RPMI8226 (cell line): Measurements from ENCODE around the gene UNC13B.
"Not testable (repeated sequence)": the region's sequence is repeated elsewhere in the genome, so short reads cannot be mapped to it uniquely, and the experiment has no call there.

ENCODE experiments used
- DNase-seq: peaks from one replicate; pipeline ENCODE4 v3.0.0-alpha.2; 2015

UNC13B gene

DNA sequence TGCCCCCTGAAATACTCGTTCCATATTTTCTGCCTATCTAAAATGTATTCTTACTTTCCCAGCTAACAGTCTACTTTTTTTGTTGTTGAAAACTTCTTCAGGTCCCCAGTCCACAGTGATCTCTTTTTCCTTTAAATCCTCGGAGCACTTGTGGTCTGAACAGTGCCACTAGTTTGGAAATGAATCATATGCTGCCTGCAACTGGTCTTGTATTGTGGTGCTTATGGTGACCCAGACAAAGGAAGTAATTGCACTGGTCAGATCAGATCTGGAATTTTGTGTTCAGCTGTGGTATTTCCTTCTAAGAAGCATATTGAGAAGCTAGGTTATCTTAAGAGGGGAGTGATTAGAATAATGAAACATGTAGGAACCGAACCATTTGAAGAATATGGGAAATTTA is 2.9 kb downstream of the UNC13B start:
- DNase-seq: no peak

DNA sequence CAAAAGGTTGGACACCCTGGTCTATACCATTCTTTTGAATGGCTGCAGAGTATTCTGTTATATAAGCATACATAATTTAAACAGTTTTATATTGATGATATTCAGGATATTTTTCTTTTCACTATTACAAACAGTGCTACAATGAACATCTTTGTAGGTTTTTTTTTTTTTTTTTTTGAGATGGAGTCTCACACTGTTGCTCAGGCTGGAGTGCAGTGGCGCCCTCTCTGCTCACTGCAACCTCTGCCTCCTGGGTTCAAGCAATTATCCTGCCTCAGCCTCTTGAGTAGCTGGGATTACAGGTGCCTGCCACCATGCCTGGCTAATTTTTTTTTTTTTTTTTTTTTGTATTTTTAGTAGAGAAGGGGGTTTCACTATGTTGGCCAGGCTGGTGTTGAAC is 5.6 kb downstream of the UNC13B start:
- DNase-seq: not testable (repeated sequence)

DNA sequence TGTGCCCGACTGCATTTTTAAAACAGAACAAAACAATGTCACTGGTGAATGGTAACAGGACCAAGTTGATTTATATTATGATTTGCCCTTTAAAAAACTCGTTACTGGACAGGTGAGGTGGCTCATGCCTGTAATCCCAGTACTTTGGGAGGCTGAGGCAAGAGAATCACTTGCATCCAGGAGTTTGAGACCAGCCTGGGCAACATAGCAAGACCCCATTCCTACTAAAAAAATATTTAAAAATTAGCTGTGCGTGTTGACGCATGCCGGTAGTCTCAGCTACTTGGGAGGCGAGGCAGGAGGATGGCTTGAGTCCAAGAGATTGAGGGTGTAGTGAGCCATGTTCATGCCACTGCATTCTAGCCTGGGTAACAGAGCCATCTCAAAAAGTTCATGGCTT is 7.2 kb downstream of the UNC13B start:
- no peak for DNase-seq

DNA sequence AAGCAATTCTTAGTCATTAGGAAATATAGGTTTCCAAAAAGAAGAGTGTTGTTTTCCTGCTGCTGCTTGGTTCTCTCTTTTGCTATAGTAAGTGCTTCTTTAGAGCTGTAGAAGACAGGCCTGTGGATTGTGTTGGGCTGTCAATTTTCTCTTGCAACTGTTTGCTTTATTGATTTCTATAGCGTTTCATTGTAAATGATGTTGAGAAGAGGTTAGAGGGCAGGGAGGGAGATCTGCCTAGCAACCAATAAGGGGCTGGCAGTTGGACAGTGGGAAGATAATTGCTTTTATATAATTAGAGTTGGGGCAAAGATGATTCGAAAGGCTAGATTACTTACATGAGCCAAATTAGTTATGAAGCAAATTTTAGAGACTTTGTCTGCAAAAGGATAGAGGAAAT is 11.1 kb downstream of the UNC13B start:
- no peak for DNase-seq

DNA sequence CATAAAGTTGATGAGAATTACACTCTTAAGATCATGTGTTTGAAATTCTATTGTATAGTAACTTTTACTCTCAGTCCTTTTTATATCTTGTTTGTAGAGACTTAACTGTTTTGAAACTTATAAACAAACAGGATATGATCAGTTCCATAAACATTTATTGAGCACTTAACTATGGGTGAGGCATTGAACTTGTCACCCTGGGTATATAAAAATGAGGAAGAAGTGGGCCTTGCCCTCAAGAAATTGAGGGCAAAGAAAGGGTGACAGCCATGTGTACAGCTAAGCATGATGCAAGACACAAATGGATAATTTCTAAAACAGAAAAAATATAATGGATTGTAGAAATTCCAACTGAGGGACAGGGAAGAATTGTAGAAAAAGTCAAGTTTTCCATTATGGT is 15.7 kb downstream of the UNC13B start:
- DNase-seq: no peak

DNA sequence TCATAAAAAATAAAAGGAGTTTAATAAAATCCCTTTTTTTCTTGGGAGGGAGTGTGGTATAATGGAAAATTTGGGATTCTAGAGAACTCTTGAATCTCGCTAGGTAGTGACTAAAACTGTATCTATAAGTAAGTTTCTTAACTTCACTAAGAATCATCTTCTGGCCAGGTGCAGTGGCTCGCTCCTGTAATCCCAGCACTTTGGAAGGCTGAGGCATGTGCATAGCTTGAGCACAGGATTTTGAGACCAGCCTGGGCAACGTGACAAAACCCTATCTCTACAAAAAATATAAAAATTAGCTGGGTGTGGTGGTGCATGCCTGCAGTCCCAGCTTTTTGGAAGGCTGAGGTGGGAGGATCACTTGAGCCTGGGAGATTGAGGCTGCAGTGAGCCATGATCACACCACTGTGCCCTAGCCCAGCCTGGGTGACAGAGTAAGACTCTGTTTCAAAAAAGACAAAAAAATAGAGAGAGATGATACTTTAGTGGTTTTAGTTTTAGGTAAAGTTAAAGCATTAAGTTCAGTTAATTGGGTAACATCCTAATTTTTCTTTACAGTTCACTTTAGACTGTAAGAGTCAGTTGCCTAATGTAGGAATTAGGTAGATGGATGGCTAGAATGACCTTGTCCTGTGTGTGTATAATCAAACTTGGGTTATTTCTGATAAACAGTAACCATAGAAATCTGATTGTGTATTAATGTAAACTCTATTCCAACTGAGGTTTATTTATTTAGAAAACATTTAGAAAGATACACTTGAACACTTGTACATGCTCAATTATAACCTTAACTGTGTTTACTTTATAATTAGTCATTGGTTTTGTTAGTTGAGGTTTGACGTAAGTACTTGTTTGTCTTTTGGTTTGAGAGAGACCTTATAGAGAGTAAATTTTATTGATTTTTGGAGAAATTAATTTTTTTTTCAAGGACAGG is 17.8 kb downstream of the UNC13B start:
- DNase-seq: no peak

DNA sequence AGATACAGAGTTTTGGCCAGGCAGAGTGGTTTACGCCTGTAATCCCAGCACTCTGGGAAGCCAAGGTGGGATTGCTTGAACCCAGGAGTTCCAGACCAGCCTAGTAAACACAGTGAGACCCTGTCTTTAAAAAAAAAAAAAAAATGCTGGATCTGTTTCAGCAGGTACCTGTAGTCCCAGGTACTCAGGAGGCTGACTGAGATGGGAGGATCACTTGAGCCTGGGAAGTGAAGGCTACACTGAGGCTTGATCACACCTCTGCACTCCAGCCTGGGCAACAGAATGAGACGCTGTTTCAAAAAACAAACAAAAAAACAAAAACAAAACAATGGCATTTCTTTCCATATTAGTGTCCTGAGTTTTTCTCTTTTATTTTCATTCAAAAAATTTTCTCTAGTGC is 19.0 kb downstream of the UNC13B start:
- DNase-seq: no peak

DNA sequence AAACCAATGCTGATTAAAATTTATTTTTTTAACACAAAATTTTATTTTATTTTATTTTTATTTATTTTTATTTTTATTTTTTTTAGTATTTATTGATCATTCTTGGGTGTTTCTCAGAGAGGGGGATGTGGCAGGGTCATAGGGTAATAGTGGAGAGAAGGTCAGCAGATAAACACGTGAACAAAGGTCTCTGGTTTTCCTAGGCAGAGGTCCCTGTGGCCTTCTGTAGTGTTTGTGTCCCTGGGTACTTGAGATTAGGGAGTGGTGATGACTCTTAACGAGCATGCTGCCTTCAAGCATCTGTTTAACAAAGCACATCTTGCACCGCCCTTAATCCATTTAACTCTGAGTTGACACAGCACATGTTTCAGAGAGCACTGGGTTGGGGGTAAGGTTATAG is 20.6 kb downstream of the UNC13B start:
- not testable (repeated sequence) for DNase-seq

DNA sequence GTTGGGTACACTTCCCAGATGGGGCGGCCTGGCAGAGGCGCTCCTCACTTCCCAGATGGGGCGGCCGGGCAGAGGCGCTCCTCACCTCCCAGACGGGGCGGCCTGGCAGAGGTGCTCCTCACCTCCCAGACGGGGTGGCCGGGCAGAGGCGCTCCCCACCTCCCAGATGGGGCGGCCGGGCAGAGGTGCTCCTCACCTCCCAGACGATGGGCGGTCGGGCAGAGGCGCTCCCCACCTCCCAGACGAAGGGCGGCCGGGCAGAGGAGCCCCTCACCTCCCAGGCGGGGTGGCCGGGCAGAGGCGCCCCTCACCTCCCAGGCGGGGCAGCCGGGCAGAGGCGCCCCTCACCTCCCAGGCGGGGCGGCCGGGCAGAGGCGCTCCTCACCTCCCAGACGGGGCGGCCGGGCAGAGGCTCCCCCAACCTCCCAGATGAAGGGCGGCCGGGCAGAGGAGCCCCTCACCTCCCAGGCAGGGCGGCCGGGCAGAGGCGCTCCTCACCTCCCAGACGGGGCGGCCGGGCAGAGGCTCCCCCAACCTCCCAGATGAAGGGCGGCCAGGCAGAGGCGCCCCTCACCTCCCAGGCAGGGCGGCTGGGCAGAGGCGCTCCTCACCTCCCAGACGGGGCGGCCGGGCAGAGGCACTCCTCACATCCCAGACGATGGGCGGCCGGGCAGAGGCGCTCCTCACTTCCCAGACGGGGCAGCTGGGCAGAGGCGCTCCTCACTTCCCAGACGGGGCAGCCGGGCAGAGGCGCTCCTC is 21.4 kb downstream of the UNC13B start:
- DNase-seq: not testable (repeated sequence)

DNA sequence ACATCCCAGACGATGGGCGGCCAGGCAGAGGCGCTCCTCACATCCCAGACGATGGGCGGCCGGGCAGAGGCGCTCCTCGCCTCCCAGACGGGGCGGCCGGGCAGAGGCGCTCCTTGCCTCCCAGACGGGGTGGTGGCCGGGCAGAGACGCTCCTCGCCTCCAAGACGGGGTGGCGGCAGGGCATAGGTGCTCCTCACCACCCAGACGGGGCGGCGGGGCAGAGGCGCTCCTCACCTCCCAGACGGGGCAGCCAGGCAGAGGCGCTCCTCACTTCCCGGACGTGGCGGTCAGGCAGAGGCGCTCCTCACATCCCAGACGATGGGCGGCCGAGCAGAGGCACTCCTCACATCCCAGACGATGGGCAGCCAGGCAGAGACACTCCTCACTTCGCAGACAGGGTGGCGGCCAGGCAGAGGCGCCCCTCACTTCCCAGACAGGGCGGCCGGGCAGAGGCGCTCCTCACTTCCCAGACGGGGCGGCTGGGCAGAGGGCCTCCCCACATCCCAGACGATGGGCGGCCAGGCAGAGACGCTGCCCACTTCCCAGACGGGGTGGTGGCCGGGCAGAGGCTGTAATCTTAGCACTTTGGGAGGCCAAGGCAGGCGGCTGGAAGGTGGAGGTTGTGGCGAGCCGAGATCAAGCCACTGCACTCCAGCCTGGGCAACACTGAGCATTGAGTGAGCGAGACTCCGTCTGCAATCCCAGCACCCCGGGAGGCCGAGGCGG is 22.1 kb downstream of the UNC13B start:
- not testable (repeated sequence) for DNase-seq

DNA sequence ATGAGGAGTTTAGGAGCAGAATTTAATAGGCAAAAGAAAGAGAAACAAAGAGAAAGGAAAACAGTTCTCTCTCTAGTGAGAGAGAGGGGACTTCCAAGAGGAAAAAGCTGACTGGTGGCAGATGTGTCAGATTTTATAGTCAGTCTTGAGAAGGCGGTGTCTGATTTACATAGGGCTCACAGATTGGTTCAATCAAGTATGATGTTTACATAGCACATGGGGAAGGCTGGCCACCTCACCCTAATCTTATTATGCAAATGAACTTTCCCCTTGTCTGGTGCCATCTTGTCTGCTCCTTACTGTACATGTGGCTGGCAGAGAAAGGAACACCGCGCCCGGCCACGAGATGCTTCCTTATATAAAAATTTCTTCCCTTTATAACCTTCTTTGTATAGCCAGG is 24.7 kb downstream of the UNC13B start:
- DNase-seq: no peak

DNA sequence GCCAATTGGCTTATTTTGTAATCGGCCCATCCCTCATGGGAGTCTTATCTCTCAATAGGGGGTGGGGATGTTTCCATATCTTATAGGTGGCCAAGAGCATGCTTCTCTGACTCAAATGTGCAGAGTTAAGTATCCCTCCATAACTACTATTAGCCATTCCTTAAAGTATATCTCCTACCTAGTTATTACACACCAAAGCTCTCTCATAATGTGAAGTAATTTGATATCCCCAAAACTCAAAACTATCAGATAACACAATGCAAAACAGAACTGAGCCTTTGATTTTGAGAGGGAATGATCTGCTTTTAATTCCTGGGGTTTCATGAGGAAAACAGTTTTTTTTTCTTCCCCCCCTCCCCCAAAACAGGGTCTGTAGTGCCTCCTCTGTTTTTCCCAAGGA is 28.4 kb downstream of the UNC13B start:
- no peak for DNase-seq

DNA sequence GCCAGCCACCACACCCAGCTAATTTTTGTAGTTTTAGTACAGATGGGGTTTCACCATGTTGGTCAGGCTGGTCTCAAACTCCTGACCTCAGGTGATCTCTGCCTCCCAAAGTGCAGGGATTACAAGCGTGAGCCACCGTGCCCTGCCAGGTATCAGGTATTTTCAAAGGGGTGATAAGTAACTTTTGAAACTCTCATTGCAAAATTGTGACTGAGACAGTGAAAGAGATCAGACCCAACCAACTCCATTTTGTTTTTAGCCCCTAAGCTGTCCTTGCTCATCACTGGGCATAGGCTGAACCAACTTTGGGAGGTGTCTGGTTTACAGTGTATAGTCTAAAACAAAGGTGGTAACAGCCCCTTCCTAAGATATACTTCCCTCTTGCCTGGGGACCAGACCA is 29.3 kb downstream of the UNC13B start:
- no peak for DNase-seq

DNA sequence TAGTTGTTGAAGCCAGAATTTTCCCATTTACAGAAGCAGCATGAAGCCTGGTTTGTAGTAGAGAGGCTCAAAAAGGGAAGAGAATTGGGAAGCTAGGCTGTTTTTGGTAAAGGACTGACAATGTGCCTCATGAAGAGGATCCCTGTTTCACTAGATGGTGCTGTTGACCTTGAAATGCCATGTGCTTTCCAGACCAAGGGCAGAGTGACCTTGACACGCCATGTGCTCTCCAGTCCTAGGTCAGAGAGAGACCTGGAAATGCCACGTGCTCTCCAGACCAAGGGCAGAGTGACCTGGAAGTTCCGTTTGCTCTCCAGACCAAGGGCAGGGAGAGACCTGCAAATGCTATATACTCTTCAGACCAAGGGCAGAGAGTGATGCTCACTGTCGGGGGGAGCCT is 32.0 kb downstream of the UNC13B start:
- no peak for DNase-seq

DNA sequence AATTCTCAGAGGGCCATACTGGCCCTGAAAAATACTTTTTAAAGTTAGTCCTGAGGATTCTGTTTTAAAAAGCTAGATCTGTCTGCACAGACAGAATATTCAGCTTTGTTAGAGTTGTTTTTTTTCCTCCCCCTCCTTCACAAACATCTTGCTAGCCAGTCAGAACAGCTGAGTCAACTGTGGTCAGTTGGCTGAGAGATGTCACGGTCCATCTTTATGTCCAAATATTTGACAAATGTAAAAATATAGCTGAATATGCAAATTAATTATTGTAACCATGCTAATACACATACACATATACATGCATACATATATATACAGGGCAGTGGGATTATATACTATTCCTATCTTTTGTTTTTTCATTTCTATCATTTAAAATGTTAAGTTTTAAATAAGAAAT is 33.9 kb downstream of the UNC13B start:
- no peak for DNase-seq

DNA sequence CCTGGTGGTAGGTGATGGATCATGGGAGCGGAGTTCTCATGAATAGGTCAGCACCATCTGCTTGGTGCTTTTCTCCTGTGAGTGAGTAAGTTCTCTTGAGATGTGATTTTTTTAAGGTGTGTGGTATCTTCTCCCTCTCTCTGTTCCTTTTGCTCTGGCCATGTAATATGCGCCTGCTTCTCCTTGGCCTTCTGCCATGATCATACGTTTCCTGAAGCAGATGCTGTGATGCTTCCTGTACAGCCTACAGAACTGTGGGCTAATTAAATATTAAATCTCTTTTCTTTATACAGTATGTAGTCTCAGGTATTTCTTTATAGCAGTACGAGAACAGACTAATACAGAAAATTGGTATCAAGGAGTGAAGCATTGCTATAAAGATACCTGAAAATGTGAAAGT is 36.4 kb downstream of the UNC13B start:
- no peak for DNase-seq

DNA sequence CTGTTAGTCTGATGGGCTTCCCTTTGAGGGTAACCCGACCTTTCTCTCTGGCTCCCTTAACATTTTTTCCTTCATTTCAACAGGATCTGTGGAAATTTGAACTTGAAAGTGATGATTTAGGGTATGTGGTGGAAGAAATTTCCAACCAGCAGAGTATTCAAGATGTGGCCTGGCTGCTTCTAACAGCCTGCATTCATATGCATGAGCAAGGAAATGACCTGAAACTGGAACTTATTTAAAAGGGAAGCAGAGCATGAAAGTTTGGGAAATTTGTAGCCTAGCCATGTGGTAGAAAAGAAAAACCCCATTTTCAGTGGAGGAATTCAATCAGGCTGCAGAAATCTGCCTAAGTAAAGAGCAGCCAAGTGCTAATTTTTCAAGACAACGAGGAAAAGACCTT is 41.7 kb downstream of the UNC13B start:
- no peak for DNase-seq

DNA sequence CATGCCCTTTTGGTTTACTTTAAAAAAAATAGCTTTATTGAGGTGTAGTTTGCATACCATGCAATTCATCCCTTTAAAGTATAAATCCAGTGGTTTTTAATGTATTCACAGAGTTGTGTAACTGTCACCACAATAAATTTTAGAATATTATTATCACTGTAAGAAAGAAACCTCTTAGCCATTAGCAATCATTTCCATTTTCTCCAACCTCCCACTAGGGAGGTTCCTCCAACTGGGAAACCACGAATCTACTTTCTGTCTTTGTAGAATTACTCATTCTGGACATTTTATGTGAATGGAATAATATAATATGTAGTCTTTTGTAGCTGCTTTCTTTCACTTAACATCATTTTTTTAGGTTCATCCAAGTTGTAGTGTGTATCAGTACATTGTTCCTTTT is 43.5 kb downstream of the UNC13B start:
- no peak for DNase-seq

DNA sequence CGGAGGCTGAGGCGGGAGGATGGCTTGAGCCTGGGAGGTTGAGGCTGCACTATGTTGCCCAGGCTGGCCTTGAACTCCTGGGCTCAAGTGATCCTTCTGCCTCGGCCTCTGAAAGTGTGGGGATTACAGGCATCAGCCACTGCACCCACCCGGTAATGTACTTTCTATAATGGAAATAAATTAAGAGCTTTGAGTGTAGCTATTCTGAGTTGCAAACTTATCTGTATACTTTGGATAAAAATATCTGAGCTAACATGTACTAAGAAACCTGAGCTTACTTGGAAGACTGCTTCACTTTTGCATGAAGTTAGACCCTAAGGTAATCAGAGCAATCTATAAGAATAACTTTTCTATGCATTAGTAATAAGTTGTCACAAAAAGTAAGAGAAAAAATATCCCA is 50.0 kb downstream of the UNC13B start:
- no peak for DNase-seq

DNA sequence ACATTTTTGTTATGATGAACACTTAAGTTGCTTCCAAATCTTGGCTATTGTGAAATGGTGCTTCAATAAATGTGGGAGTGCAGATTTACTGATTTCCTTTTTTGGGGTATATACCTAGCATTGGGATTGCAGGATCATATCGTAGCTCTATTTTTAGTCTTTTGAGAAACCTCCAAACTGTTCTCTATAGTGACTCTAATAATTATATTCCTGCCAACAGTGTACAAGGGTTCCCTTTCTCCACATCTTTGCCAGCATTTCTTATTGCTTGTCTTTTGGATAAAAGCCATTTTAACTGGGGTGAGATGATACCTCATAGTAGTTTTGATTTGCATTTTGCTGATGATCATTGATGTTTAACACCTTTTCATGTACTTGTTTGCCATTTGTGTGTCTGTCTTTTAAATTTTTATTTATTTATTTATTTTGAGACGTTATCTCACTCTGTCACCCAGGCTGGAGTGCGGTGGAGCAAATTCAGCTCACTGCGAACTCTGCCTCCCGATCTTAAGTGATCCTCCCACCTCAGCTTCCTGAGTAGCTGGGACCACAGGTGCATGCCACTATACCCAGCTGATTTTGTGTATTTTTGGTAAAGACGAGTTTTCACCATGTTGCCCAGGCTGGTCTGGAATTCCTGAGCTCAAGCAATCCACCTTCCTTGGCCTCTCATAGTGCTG is 59.0 kb downstream of the UNC13B start:
- DNase-seq: no peak

DNA sequence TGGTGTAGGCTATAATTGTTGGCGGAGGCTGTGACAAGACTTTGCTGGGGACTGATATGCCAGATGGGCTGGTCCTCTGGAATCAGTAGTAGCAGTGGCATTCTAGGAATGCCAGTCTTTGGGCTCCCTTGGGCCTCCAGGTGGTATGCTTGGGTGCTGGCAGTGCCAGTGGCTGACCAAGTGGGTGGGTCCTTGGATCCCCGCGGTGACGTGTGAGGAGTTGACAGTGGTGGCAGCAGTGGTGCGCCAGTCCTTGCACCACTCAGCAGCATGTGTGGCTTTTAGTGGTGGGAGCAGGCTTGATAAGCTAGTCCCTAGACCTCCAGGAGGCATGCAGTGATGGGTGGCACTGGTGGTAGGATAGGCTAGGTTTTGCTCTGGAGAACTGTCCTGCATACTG is 63.9 kb downstream of the UNC13B start:
- DNase-seq: no peak

DNA sequence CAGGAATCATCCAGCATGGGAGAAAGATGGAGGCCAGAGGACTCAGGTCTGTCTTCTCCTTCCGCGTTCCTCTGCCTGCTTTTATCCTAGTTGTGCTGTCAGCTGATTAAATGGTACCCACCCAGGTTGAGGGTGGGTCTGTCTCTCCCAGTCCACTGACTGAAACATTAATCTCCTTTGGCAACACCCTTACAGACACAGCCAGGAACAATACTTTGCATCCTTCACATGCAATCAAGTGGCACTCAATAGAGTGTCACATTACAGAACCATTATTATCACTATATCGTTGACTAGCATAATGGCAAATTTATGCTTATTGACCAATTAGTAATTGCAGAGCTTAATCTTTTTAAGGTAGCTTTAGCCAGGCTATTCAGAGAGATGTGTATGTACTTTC is 64.8 kb downstream of the UNC13B start:
- no peak for DNase-seq

DNA sequence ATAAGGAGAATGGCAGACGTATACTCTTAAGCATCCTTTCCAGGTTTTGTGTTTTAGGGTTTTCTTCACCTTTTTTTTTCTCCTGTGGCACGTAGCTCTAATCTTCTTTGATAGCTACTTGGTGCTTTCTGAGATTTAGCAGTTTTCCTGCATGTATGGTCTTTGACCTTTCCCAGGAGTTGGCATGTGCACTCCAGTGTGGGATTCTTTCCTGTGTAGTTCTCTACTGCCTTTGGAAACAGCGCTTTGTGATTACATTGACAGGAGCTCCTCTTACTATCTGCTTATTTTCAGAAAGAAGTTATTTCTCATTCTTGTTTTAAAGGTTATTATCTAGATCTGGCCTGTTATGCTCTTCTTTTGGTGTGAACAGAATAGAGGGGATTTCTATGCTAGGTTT is 65.5 kb downstream of the UNC13B start:
- DNase-seq: no peak
